ENCODE measurements around the gene GDPD3. TPM values are rescaled to one million over a fixed set of nuclear protein-coding genes. Genes with fewer than 3 reads are reported as not detected.

GDPD3 gene
- total and polyA plus RNA-seq, 2 of the 13 experiments (the other 11 are each of a cell fraction or from before 2014, with no cell fraction given) = 18.7 to 20.6 TPM

DNA sequence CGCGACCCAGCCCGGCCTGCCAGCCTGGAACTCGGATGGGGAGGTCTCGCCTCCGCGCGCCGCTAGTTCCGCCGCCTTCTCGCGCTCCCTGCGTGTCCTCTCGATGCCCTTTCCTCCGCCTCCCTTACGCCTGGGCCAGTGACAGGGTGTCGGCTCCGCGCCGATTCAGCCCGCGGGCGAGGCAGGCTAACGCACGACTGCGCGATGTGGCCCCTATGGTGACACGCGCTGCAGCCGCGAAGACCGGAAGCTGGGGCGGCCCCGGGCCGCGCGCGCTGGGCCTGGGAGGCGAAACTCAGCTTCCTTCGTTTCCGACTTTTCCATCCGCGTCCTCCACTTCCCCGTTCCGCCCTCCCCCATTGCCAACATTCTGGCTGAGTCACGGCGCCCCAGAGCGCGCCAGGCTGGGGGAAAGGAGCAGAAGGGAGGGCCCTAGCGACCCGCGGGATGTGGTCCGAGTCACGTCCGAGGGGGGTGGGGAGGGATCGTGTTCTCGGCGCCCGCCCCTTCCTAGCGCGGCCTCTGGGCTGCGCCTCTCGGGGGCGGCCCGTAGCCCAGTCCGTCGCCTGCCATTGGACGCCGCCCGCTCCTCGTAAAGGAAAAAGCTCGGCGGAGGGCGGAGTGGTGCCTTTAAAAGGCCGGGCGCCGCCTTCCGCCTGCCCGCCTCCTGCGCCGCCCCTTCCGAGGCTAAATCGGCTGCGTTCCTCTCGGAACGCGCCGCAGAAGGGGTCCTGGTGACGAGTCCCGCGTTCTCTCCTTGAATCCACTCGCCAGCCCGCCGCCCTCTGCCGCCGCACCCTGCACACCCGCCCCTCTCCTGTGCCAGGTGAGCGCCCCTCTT is 48.0 kb downstream of the GDPD3 start, which contains the start of gene ALDOA (continued):
- TF ChIP-seq ZBTB3 (CRISPR knock-in tag; IDR thresholded peaks at IDR 0.05; ENCODE audit: borderline replicate concordance, low read depth) (no peak; the same call in 1 of the 2 replicates), ZNF83 (CRISPR knock-in tag; IDR thresholded peaks at IDR 0.05; ENCODE audit: borderline replicate concordance) (peak; percentile 94), HNRNPK (IDR thresholded peaks at IDR 0.05; ENCODE audit: low read depth, low read length, poor library complexity, severe bottlenecking) (peak; percentile 93), ZFP82 (CRISPR knock-in tag; IDR thresholded peaks at IDR 0.05; ENCODE audit: borderline replicate concordance) (peak; percentile 83; the same call in 1 of the 2 replicates), CBX1 (IDR thresholded peaks at IDR 0.05; ENCODE audit: low read depth) (peak; percentile 33), PHF5A (CRISPR knock-in tag; IDR thresholded peaks at IDR 0.05; ENCODE audit: low read depth, unreplicated experiment) (peak; percentile 83), ZBTB7A (CRISPR knock-in tag; IDR thresholded peaks at IDR 0.05) (peak; percentile 97), ZFP41 (CRISPR knock-in tag; IDR thresholded peaks at IDR 0.05; ENCODE audit: borderline replicate concordance) (peak; percentile 86), TEAD3 (CRISPR knock-in tag; optimal IDR thresholded peaks at IDR 0.05; ENCODE audit: borderline replicate concordance) (peak; percentile 76), ZNF282 (IDR thresholded peaks at IDR 0.05; ENCODE audit: partially characterized antibody) (no peak), ZSCAN22 (CRISPR knock-in tag; IDR thresholded peaks at IDR 0.05) (peak; percentile 44; the same call in 1 of the 2 replicates), ZFX (CRISPR knock-in tag; IDR thresholded peaks at IDR 0.05; ENCODE audit: low read depth) (peak; percentile 97), JUNB (CRISPR knock-in tag; IDR thresholded peaks at IDR 0.05; ENCODE audit: borderline replicate concordance) (peak; percentile 87)
- TF ChIP-seq, protein P1, sequence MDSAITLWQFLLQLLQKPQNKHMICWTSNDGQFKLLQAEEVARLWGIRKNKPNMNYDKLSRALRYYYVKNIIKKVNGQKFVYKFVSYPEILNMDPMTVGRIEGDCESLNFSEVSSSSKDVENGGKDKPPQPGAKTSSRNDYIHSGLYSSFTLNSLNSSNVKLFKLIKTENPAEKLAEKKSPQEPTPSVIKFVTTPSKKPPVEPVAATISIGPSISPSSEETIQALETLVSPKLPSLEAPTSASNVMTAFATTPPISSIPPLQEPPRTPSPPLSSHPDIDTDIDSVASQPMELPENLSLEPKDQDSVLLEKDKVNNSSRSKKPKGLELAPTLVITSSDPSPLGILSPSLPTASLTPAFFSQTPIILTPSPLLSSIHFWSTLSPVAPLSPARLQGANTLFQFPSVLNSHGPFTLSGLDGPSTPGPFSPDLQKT (CRISPR knock-in tag; IDR thresholded peaks at IDR 0.05; ENCODE audit: borderline replicate concordance) = peak; percentile 75; the same call in 1 of the 2 replicates
- TF ChIP-seq, protein P2, sequence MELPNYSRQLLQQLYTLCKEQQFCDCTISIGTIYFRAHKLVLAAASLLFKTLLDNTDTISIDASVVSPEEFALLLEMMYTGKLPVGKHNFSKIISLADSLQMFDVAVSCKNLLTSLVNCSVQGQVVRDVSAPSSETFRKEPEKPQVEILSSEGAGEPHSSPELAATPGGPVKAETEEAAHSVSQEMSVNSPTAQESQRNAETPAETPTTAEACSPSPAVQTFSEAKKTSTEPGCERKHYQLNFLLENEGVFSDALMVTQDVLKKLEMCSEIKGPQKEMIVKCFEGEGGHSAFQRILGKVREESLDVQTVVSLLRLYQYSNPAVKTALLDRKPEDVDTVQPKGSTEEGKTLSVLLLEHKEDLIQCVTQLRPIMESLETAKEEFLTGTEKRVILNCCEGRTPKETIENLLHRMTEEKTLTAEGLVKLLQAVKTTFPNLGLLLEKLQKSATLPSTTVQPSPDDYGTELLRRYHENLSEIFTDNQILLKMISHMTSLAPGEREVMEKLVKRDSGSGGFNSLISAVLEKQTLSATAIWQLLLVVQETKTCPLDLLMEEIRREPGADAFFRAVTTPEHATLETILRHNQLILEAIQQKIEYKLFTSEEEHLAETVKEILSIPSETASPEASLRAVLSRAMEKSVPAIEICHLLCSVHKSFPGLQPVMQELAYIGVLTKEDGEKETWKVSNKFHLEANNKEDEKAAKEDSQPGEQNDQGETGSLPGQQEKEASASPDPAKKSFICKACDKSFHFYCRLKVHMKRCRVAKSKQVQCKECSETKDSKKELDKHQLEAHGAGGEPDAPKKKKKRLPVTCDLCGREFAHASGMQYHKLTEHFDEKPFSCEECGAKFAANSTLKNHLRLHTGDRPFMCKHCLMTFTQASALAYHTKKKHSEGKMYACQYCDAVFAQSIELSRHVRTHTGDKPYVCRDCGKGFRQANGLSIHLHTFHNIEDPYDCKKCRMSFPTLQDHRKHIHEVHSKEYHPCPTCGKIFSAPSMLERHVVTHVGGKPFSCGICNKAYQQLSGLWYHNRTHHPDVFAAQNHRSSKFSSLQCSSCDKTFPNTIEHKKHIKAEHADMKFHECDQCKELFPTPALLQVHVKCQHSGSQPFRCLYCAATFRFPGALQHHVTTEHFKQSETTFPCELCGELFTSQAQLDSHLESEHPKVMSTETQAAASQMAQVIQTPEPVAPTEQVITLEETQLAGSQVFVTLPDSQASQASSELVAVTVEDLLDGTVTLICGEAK (IDR thresholded peaks at IDR 0.05) = no peak
- TF ChIP-seq, protein P2 (CRISPR knock-in tag; IDR thresholded peaks at IDR 0.05) = peak; percentile 91
- TF ChIP-seq, protein P3, sequence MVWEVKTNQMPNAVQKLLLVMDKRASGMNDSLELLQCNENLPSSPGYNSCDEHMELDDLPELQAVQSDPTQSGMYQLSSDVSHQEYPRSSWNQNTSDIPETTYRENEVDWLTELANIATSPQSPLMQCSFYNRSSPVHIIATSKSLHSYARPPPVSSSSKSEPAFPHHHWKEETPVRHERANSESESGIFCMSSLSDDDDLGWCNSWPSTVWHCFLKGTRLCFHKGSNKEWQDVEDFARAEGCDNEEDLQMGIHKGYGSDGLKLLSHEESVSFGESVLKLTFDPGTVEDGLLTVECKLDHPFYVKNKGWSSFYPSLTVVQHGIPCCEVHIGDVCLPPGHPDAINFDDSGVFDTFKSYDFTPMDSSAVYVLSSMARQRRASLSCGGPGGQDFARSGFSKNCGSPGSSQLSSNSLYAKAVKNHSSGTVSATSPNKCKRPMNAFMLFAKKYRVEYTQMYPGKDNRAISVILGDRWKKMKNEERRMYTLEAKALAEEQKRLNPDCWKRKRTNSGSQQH (CRISPR knock-in tag; IDR thresholded peaks at IDR 0.05; ENCODE audit: low read depth) = no peak; the same call in 1 of the 2 replicates

Measured in HepG2 (cell line).